Measurements from ENCODE around the gene TMOD2.
A peak's percentile ranks its signal among the peaks of the same experiment; 100 is the strongest.

Gene TMOD2

GRCh38 chr15:51801391-51801835, 50.0 kb downstream of the TMOD2 start:
- TF ChIP-seq Cebpa-rat (IDR thresholded peaks at IDR 0.05), result no peak
- Histone ChIP-seq H3K9me3 (replicated peaks in 1 of 11) (no peaks in the 10 kb centered on the region), H3K27ac (no peak overlapping the region), H3K36me3 (peaks cover 0 to 91% (median 31%) of the 10 kb centered on the region in 11 experiments; a peak in 19 of 22 replicates), H3K4me2 (no peak overlapping the region), H3K4me3 (no peak overlapping the region), H3K27me3 (no peaks in the 10 kb centered on the region), H3K4me1 (peaks cover 0 to 14% (median 8%) of the 10 kb centered on the region in 10 experiments; a peak in 7 of 20 replicates), H3K9ac (no peak overlapping the region), H4K20me1 (no peaks in the 10 kb centered on the region)

GRCh38 chr15:51802593-51802992, 51.2 kb downstream of the TMOD2 start:
- H3K4me3 ChIP-seq, result no peak overlapping the region
- no peak overlapping the region for H3K4me2 ChIP-seq
- no peaks in the 10 kb centered on the region for H4K20me1 ChIP-seq
- peaks cover 10 to 94% (median 42%) of the 10 kb centered on the region in 11 experiments; a peak in 21 of 22 replicates for H3K36me3 ChIP-seq
- peaks cover 0 to 14% (median 8%) of the 10 kb centered on the region in 10 experiments; a peak in 7 of 20 replicates for H3K4me1 ChIP-seq
- no peaks in the 10 kb centered on the region for H3K27me3 ChIP-seq
- H3K27ac ChIP-seq, result no peak overlapping the region
- H3K9ac ChIP-seq, result no peak overlapping the region
- no peak for TF ChIP-seq Cebpa-rat (IDR thresholded peaks at IDR 0.05)
- H3K9me3 ChIP-seq (replicated peaks in 1 of 11), result no peaks in the 10 kb centered on the region

- TF ChIP-seq Cebpa-rat (IDR thresholded peaks at IDR 0.05), result no peak
- peaks cover 11 to 96% (median 33%) of the 10 kb centered on the region in 11 experiments; a peak in 21 of 22 replicates for H3K36me3 ChIP-seq
- H3K9ac ChIP-seq, result no peak overlapping the region
- H3K4me1 ChIP-seq, result peaks cover 0 to 9% (median under 1%) of the 10 kb centered on the region in 10 experiments; a peak in 5 of 20 replicates
- no peaks in the 10 kb centered on the region for H3K9me3 ChIP-seq (replicated peaks in 1 of 11)
- no peak overlapping the region for H3K4me2 ChIP-seq
- no peaks in the 10 kb centered on the region for H3K27me3 ChIP-seq
- H4K20me1 ChIP-seq, result no peaks in the 10 kb centered on the region
- no peak overlapping the region for H3K27ac ChIP-seq
- H3K4me3 ChIP-seq, result no peak overlapping the region
Measured at GRCh38 chr15:51803965-51804364, 52.6 kb downstream of the TMOD2 start.

GRCh38 chr15:51806123-51806522, 54.7 kb downstream of the TMOD2 start:
- Histone ChIP-seq H3K27me3 (no peaks in the 10 kb centered on the region), H4K20me1 (no peaks in the 10 kb centered on the region), H3K9me3 (replicated peaks in 1 of 11) (no peaks in the 10 kb centered on the region), H3K4me2 (no peak overlapping the region), H3K9ac (no peak overlapping the region), H3K4me3 (no peak overlapping the region), H3K27ac (no peak overlapping the region), H3K36me3 (peaks cover 11 to 96% (median 28%) of the 10 kb centered on the region in 11 experiments; a peak in 21 of 22 replicates), H3K4me1 (peaks cover 0 to 5% (median 0%) of the 10 kb centered on the region in 10 experiments; a peak in 1 of 20 replicates)
- TF ChIP-seq Cebpa-rat (IDR thresholded peaks at IDR 0.05), result no peak

GRCh38 chr15:51809457-51809856, 58.1 kb downstream of the TMOD2 start:
- Histone ChIP-seq H3K27ac (no peak overlapping the region), H3K4me1 (no peaks in the 10 kb centered on the region), H3K4me2 (no peak overlapping the region), H3K9me3 (replicated peaks in 1 of 11) (no peaks in the 10 kb centered on the region), H3K36me3 (peaks cover 11 to 98% (median 34%) of the 10 kb centered on the region in 11 experiments; a peak in 21 of 22 replicates), H3K27me3 (no peaks in the 10 kb centered on the region), H3K9ac (no peak overlapping the region), H4K20me1 (no peaks in the 10 kb centered on the region), H3K4me3 (no peak overlapping the region)
- no peak for TF ChIP-seq Cebpa-rat (IDR thresholded peaks at IDR 0.05)

GRCh38 chr15:51812598-51812997, 61.2 kb downstream of the TMOD2 start:
- Histone ChIP-seq H4K20me1 (no peaks in the 10 kb centered on the region), H3K9ac (no peak overlapping the region), H3K9me3 (replicated peaks in 1 of 11) (peaks cover 0 to 4% (median 0%) of the 10 kb centered on the region in 11 experiments; a peak in 1 of 22 replicates), H3K4me2 (no peak overlapping the region), H3K4me3 (no peak overlapping the region), H3K27ac (no peak overlapping the region), H3K27me3 (no peaks in the 10 kb centered on the region), H3K4me1 (peaks cover 0 to 8% (median 2%) of the 10 kb centered on the region in 10 experiments; a peak in 4 of 20 replicates), H3K36me3 (peaks cover under 1 to 82% (median 16%) of the 10 kb centered on the region in 11 experiments; a peak in 16 of 22 replicates)
- no peak for TF ChIP-seq Cebpa-rat (IDR thresholded peaks at IDR 0.05)

- no peak for TF ChIP-seq Cebpa-rat (IDR thresholded peaks at IDR 0.05)
- Histone ChIP-seq H3K36me3 (peaks cover 0 to 78% (median 7%) of the 10 kb centered on the region in 11 experiments; a peak in 8 of 22 replicates), H3K9ac (no peak overlapping the region), H3K4me3 (no peak overlapping the region), H3K27me3 (no peaks in the 10 kb centered on the region), H3K9me3 (replicated peaks in 1 of 11) (peaks cover 0 to 25% (median 6%) of the 10 kb centered on the region in 11 experiments; a peak in 8 of 22 replicates), H3K27ac (no peak overlapping the region), H4K20me1 (no peaks in the 10 kb centered on the region), H3K4me1 (peaks cover 0 to 8% (median 2%) of the 10 kb centered on the region in 10 experiments; a peak in 4 of 20 replicates), H3K4me2 (peak overlapping the region in 2 of 11 experiments; percentile 17 to 24; a peak in 2 of 22 replicates)
Measured at GRCh38 chr15:51814606-51815005, 63.2 kb downstream of the TMOD2 start.

- Histone ChIP-seq H3K36me3 (peaks cover 0 to 66% (median 7%) of the 10 kb centered on the region in 11 experiments; a peak in 7 of 22 replicates), H3K9me3 (replicated peaks in 1 of 11) (peaks cover 16 to 45% (median 22%) of the 10 kb centered on the region in 11 experiments), H3K4me3 (no peak overlapping the region), H3K4me1 (peaks cover 0 to 8% (median 2%) of the 10 kb centered on the region in 10 experiments; a peak in 4 of 20 replicates), H3K27me3 (no peaks in the 10 kb centered on the region), H3K27ac (no peak overlapping the region), H3K4me2 (no peak overlapping the region), H3K9ac (no peak overlapping the region), H4K20me1 (no peaks in the 10 kb centered on the region)
- no peak for TF ChIP-seq Cebpa-rat (IDR thresholded peaks at IDR 0.05)
Measured at GRCh38 chr15:51816611-51817010, 65.2 kb downstream of the TMOD2 start.

GRCh38 chr15:51818150-51818549, 66.8 kb downstream of the TMOD2 start:
- Histone ChIP-seq H3K4me3 (no peak overlapping the region), H3K9ac (no peak overlapping the region), H3K27me3 (no peaks in the 10 kb centered on the region), H3K36me3 (peaks cover 0 to 52% (median 7%) of the 10 kb centered on the region in 11 experiments; a peak in 7 of 22 replicates), H3K4me1 (peaks cover 0 to 8% (median 2%) of the 10 kb centered on the region in 10 experiments; a peak in 4 of 20 replicates), H3K4me2 (no peak overlapping the region), H3K27ac (no peak overlapping the region), H4K20me1 (no peaks in the 10 kb centered on the region), H3K9me3 (replicated peaks in 1 of 11) (peaks cover 19 to 47% (median 26%) of the 10 kb centered on the region in 11 experiments)
- TF ChIP-seq Cebpa-rat (IDR thresholded peaks at IDR 0.05), result no peak

Data from BLaER1 treated with 17β-estradiol and CSF1 and Interleukin-3, amounts not matched to agents 10 nM and 100 nM (cell line).